Measurements from ENCODE around the gene SMIM5.

The SMIM5 gene

GRCh38 chr17:75604034-75604695 lies 29.1 kb upstream of the SMIM5 start:
- no peak for DNase-seq

GRCh38 chr17:75605790-75606189 lies 27.4 kb upstream of the SMIM5 start:
- DNase-seq, result no peak

GRCh38 chr17:75607086-75607485 lies 26.1 kb upstream of the SMIM5 start:
- no peak for DNase-seq

GRCh38 chr17:75610103-75610984 lies 22.9 kb upstream of the SMIM5 start:
- DNase-seq, result no peak

GRCh38 chr17:75611851-75612429 lies 21.3 kb upstream of the SMIM5 start:
- DNase-seq, result no peak

- no peak for DNase-seq
These were observed 20.2 kb upstream of the SMIM5 start for GRCh38 chr17:75612906-75613626.

GRCh38 chr17:75614006-75614405 lies 19.2 kb upstream of the SMIM5 start:
- DNase-seq, result no peak

- no peak for DNase-seq
These were observed 18.5 kb upstream of the SMIM5 start for GRCh38 chr17:75614556-75615270.

GRCh38 chr17:75615301-75615700 lies 17.9 kb upstream of the SMIM5 start:
- no peak for DNase-seq

GRCh38 chr17:75616521-75617122 lies 16.6 kb upstream of the SMIM5 start:
- no peak for DNase-seq

GRCh38 chr17:75617218-75617617 lies 16.0 kb upstream of the SMIM5 start:
- no peak for DNase-seq

GRCh38 chr17:75617675-75618074 lies 15.6 kb upstream of the SMIM5 start:
- no peak for DNase-seq

GRCh38 chr17:75619506-75620431 lies 13.5 kb upstream of the SMIM5 start:
- DNase-seq, result no peak

- no peak for DNase-seq
These were observed 11.7 kb upstream of the SMIM5 start for GRCh38 chr17:75621489-75621888.

GRCh38 chr17:75622076-75622475 lies 11.2 kb upstream of the SMIM5 start:
- DNase-seq, result no peak

- no peak for DNase-seq
These were observed 10.4 kb upstream of the SMIM5 start for GRCh38 chr17:75622771-75623273.

- DNase-seq, result no peak
These were observed 9.8 kb upstream of the SMIM5 start for GRCh38 chr17:75623386-75623785.

- no peak for DNase-seq
These were observed 9.2 kb upstream of the SMIM5 start for GRCh38 chr17:75624021-75624420.

- no peak for DNase-seq
These were observed 8.4 kb upstream of the SMIM5 start for GRCh38 chr17:75624714-75625345.

- no peak for DNase-seq
These were observed 7.3 kb upstream of the SMIM5 start for GRCh38 chr17:75625813-75626486.
